Choroid plexus epithelial cell (primary cell): Measurements from ENCODE around the gene AASDH.
A peak's percentile ranks its signal among the peaks of the same experiment; 100 is the strongest.

ENCODE experiments used
- DNase-seq: peaks from one replicate; pipeline ENCODE4 v3.0.0-alpha.2; 2010; ENCODE audit warnings: low read depth
- H3K4me3 ChIP-seq: 2 replicates; pipeline ENCODE4 v1.5.1; 2011; ENCODE audit warnings: low read depth, mild to moderate bottlenecking, control low read depth, low read length, moderate library complexity
- CTCF ChIP-seq: conservative IDR thresholded peaks from 2 replicates; pipeline ENCODE4 v1.5.1; 2011; ENCODE audit warnings: low read depth, mild to moderate bottlenecking, control low read depth, inconsistent platforms, low read length, moderate library complexity

The AASDH gene

GRCh38 chr4:56303921-56304320 lies 83.4 kb downstream of the AASDH start:
- H3K4me3 ChIP-seq = no peak overlapping the region
- no peak for TF ChIP-seq CTCF
- DNase-seq = no peak

GRCh38 chr4:56302760-56303159 lies 84.5 kb downstream of the AASDH start:
- TF ChIP-seq CTCF = no peak
- H3K4me3 ChIP-seq = no peak overlapping the region
- no peak for DNase-seq

- no peak for DNase-seq
- H3K4me3 ChIP-seq = no peak overlapping the region
- no peak for TF ChIP-seq CTCF
Measured at GRCh38 chr4:56301997-56302496, 85.2 kb downstream of the AASDH start.

- peak; percentile 96 for TF ChIP-seq CTCF
- no peak overlapping the region for H3K4me3 ChIP-seq
- DNase-seq = peak; percentile 96
Measured at GRCh38 chr4:56301181-56301996, 85.9 kb downstream of the AASDH start.

GRCh38 chr4:56298236-56298635 lies 89.1 kb downstream of the AASDH start:
- DNase-seq = no peak
- H3K4me3 ChIP-seq = no peak overlapping the region
- TF ChIP-seq CTCF = no peak

- H3K4me3 ChIP-seq = no peak overlapping the region
- TF ChIP-seq CTCF = no peak
- no peak for DNase-seq
Measured at GRCh38 chr4:56297776-56298175, 89.5 kb downstream of the AASDH start.

GRCh38 chr4:56296526-56296925 lies 90.8 kb downstream of the AASDH start:
- TF ChIP-seq CTCF = no peak
- DNase-seq = no peak
- H3K4me3 ChIP-seq = no peak overlapping the region
